Endothelial cell of umbilical vein (primary cell): ENCODE data around the gene DUSP8. TPM values are rescaled to one million over a fixed set of nuclear protein-coding genes. Genes with fewer than 3 reads are reported as not detected.

Experiments used
- BruUV-seq: library from RNA; stranded (reverse); fragments of 400-500 nt; replicated peaks from 2 replicates; lab custom pipeline; 2021; lab: Mats Ljungman, UMichigan
- CTCF ChIA-PET: fragments of 300-600, 350-600 bp; sonication (Branson Sonifier 250); formaldehyde crosslinking; loops from one replicate; lab custom pipeline; 2021; ENCODE audit warnings: antibody characterized with exemption, inconsistent platforms; lab: Charles Lee
- POLR2A ChIA-PET: fragments of 300-600, 350-600 bp; sonication (Branson Sonifier 250); formaldehyde crosslinking; loops from one replicate; lab custom pipeline; 2021; ENCODE audit warnings: antibody characterized with exemption, inconsistent platforms; lab: Charles Lee
- DNase-seq: peaks from one replicate; pipeline ENCODE4 v3.0.0-alpha.2; 2011; ENCODE audit warnings: low read depth, low spot score
- FAIRE-seq: peaks from 2 replicates; lab custom pipeline; 2011; peaks lifted over from hg19 to GRCh38; lab: Jason Lieb, UNC
- H2AFZ ChIP-seq: 2 replicates; pipeline ENCODE4 v1.6.0; 2012; ENCODE audit warnings: low read depth, low read length, control low read depth, inconsistent platforms
- H3K27ac ChIP-seq: 2 replicates; pipeline ENCODE4 v1.5.1; 2011; ENCODE audit warnings: low read depth, mild to moderate bottlenecking, control low read depth, low read length, moderate library complexity; ENCODE audit not compliant: insufficient read depth
- H3K27me3 ChIP-seq, 2 experiments: 2 replicates each; pipeline versions ENCODE4 v1.6.0 to v1.6.1; 2011; ENCODE audit warnings: low read length in 2 of 2, mixed read lengths in 1 of 2; ENCODE audit not compliant: control insufficient read depth in 2 of 2, insufficient read depth in 2 of 2
- H3K36me3 ChIP-seq, 2 experiments: 2 replicates in 1 of 2; 3 replicates in 1 of 2; pipeline ENCODE4 v1.5.1; 2011; ENCODE audit warnings: low read length in 2 of 2, mild to moderate bottlenecking in 1 of 2, moderate library complexity in 1 of 2; ENCODE audit not compliant: control insufficient read depth in 2 of 2, insufficient read depth in 2 of 2; ENCODE audit errors: extremely low read depth in 1 of 2
- H3K4me1 ChIP-seq: 3 replicates; pipeline ENCODE4 v1.5.1; 2011; ENCODE audit warnings: mild to moderate bottlenecking, low read length; ENCODE audit not compliant: control insufficient read depth, insufficient read depth; ENCODE audit errors: extremely low read depth
- H3K4me2 ChIP-seq: 2 replicates; pipeline ENCODE4 v1.6.1; 2011; ENCODE audit warnings: low read length, control low read depth, mixed read lengths; ENCODE audit not compliant: insufficient read depth
- H3K4me3 ChIP-seq, 3 experiments: fragments of 200-600 bp in 1 of 3; sonication (generic), shearing (Covaris generic) in 1 of 3; replicated peaks in 1 of 3; 2 replicates each; pipeline ENCODE4 v1.5.1; 2011 to 2016; ENCODE audit warnings: control low read depth in 3 of 3, low read length in 3 of 3, mild to moderate bottlenecking in 2 of 3, inconsistent platforms in 1 of 3, low read depth in 1 of 3, moderate library complexity in 1 of 3; ENCODE audit not compliant: insufficient read depth in 1 of 3
- H3K79me2 ChIP-seq: 2 replicates; pipeline ENCODE4 v1.6.0; 2012; ENCODE audit warnings: low read length, inconsistent platforms; ENCODE audit not compliant: control insufficient read depth, insufficient read depth
- H3K9ac ChIP-seq: replicated peaks from 2 replicates; pipeline ENCODE3; 2011; ENCODE audit warnings: low read length, control low read depth; ENCODE audit not compliant: insufficient read depth; ENCODE audit errors: extremely low read depth
- H3K9me1 ChIP-seq: replicated peaks from 3 replicates; pipeline ENCODE4 v1.6.0; 2011; ENCODE audit warnings: mild to moderate bottlenecking, low read length; ENCODE audit not compliant: control insufficient read depth, insufficient read depth; ENCODE audit errors: extremely low read depth
- H3K9me3 ChIP-seq: replicated peaks from 2 replicates; pipeline ENCODE4 v1.5.1; 2012; ENCODE audit warnings: low read length, inconsistent platforms; ENCODE audit not compliant: control insufficient read depth, insufficient read depth
- H4K20me1 ChIP-seq: replicated peaks from 2 replicates; pipeline ENCODE3; 2011; ENCODE audit warnings: mild to moderate bottlenecking, low read length; ENCODE audit not compliant: control insufficient read depth, insufficient read depth; ENCODE audit errors: extremely low read depth
- EZH2 ChIP-seq: IDR thresholded peaks from 2 replicates; pipeline ENCODE4 v1.6.1; 2012; ENCODE audit warnings: borderline replicate concordance, low read depth, mild to moderate bottlenecking, moderate library complexity, low read length, inconsistent platforms; ENCODE audit not compliant: severe bottlenecking
- FOS ChIP-seq: IDR thresholded peaks from 2 replicates; pipeline ENCODE4 v1.6.1; 2011; ENCODE audit warnings: mild to moderate bottlenecking, low read length, moderate library complexity, borderline replicate concordance; ENCODE audit not compliant: insufficient read depth
- GATA2 ChIP-seq: IDR thresholded peaks from 2 replicates; pipeline ENCODE4 v1.7.0; 2011; ENCODE audit warnings: low read depth, mild to moderate bottlenecking, moderate library complexity, mixed read lengths, low read length; ENCODE audit not compliant: insufficient read length, insufficient read depth
- JUN ChIP-seq: IDR thresholded peaks from 2 replicates; pipeline ENCODE4 v1.6.1; 2011; ENCODE audit warnings: borderline replicate concordance, low read depth; ENCODE audit not compliant: insufficient read length, insufficient read depth
- MYC ChIP-seq: IDR thresholded peaks from one replicate; pipeline ENCODE4 v1.6.1; 2011; ENCODE audit warnings: mild to moderate bottlenecking, low read depth, low read length
- POLR2A ChIP-seq: IDR thresholded peaks from 2 replicates; pipeline ENCODE4 v1.6.1; 2012; ENCODE audit warnings: low read depth, mild to moderate bottlenecking, control low read depth, low read length
- POLR2AphosphoS5 ChIP-seq: IDR thresholded peaks from 2 replicates; pipeline ENCODE4 v1.6.1; 2012; ENCODE audit warnings: low read depth, mild to moderate bottlenecking, control low read depth, low read length, moderate library complexity; ENCODE audit not compliant: insufficient read depth
- dilution Hi-C: fragments of 300-500 bp; cut with MboI; formaldehyde crosslinking; loops from one replicate; pipeline ENCODE4 v1.15.0; 2019; ENCODE audit warnings: low sequenced_read_pairs; ENCODE audit not compliant: extremely low pct_ligation_motif_present
- intact Hi-C: fragments of 100-400 bp; cut with micrococcal nuclease; formaldehyde crosslinking; loops from one replicate; pipeline ENCODE4 v1.10.0; 2022
- polyA plus RNA-seq, 4 experiments: library from polyadenylated mRNA; depleted of rRNA in 3 of 4; stranded (reverse) in 3 of 4; unstranded in 1 of 4; fragments of >200 nt; gene quantifications; 2 replicates each; pipeline versions ENCODE4 v1.2.1 to v1.2.3, GENCODE V29; 2011 to 2012; ENCODE audit warnings: missing spikeins in 1 of 4
- total RNA-seq: library from RNA; stranded (reverse); gene quantifications from 2 replicates; pipeline ENCODE4 v1.2.3, GENCODE V29; 2021
- TF ChIP-seq, protein P1 (sequence below): IDR thresholded peaks from 2 replicates; pipeline ENCODE4 v1.6.1; 2011; ENCODE audit not compliant: insufficient read depth, insufficient read length
- TF ChIP-seq, protein P2 (sequence below), 2 donors: IDR thresholded peaks; 1 replicate in 1 of 2; 2 replicates in 1 of 2; pipeline ENCODE4 v1.5.1; 2011; ENCODE audit warnings: low read length in 2 of 2, mild to moderate bottlenecking in 2 of 2, moderate library complexity in 2 of 2, control low read depth in 1 of 2, inconsistent platforms in 1 of 2, low read depth in 1 of 2; ENCODE audit not compliant: insufficient read depth in 1 of 2; ENCODE audit errors: extremely low read depth in 1 of 2

The DUSP8 gene
- total and polyA plus RNA-seq, 2 donors (not counting 3 experiments of a cell fraction or from before 2014, with no cell fraction given) = 4.6 to 5.9 TPM

DNA sequence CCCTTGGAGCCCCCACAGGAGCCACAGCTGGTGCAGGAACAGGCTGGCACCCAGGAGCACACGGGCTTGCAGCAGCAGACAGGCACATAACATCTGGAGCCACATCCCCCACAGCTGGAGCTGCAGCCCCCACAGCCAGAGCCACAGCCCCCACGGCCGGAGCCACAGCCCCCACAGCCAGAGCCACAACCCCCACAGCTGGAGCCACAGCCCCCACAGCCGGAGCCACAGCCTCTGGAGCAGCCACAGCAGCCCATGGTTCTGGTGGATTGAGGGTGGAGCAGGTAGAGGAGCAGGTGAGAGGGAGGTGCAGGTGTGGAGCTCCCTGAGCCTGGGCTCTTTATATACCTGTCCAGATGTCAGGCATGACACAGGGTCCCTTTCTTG, 25.9 kb upstream of the DUSP8 start, which contains the start of gene KRTAP5-2:
Gene KRTAP5-2 (minus strand): TSS at position 301 of the 387 bp plus-strand sequence. CDS start 44 bp downstream, at position 257.
- FAIRE-seq (no peak), DNase-seq (no peak)
- Histone ChIP-seq H3K36me3 (no peaks in the 10 kb centered on the region), H4K20me1 (no peaks in the 10 kb centered on the region), H3K9ac (no peak within 1 kb of the TSS), H3K9me1 (no peaks in the 10 kb centered on the region), H3K4me3 (no peak within 1 kb of the TSS), H2AFZ (no peak within 1 kb of the TSS), H3K79me2 (no peaks in the 10 kb centered on the region), H3K4me1 (no peaks in the 10 kb centered on the region), H3K27ac (no peak within 1 kb of the TSS), H3K4me2 (no peak within 1 kb of the TSS), H3K27me3 (peaks cover 4 to 5% of the 10 kb centered on the region in 2 experiments), H3K9me3 (no peaks in the 10 kb centered on the region)
- BruUV-seq = no TSS peak
- TF ChIP-seq FOS (no peak), JUN (no peak)
- TF ChIP-seq, protein P1, sequence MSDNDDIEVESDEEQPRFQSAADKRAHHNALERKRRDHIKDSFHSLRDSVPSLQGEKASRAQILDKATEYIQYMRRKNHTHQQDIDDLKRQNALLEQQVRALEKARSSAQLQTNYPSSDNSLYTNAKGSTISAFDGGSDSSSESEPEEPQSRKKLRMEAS = no peak
- dilution Hi-C loops = no loop called here
- POLR2A ChIA-PET = no interaction called here
- intact Hi-C loops = no loop called here
- CTCF ChIA-PET = interaction anchor here (5.4 kb wide), 1 partner anchor 23 kb away, joined by 55 read pairs; no protein-coding TSS in a partner anchor

DNA sequence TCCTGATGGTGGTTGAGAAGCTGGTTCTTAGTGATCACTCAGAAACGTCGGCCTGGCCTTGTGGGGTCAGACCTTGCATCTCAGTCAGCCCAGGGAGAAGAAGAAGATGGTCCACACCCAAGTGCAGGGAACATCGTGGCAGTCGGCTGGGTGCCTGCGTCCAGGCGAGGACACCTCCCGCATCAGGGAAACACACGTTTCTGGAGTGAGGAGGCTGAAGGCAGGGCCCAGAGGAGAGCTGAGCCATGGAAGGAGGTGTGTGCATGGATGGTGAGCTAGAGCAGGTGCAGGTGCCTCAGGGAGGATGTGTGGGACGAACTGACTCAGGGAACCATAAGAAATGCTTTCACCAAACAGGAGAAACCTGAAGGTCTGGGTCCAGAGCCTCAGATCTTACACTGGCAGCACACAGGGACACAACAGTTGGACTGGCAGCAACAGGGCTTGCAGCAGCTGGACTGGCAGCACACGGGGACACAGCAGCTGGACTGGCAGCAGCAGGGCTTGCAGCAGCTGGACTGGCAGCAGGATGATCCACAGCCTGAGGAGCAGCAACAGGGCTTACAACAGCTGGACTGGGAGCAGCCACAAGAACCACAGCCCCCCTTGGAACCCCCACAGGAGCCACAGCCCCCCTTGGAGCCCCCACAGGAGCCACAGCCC, 25.4 kb upstream of the DUSP8 start:
- Histone ChIP-seq H3K36me3 (no peaks in the 10 kb centered on the region), H3K9me1 (no peaks in the 10 kb centered on the region), H3K4me1 (no peaks in the 10 kb centered on the region), H3K9ac (no peak overlapping the region), H3K27me3 (peaks cover 4 to 5% of the 10 kb centered on the region in 2 experiments), H3K27ac (no peak overlapping the region), H3K4me2 (no peak overlapping the region), H3K79me2 (no peaks in the 10 kb centered on the region), H4K20me1 (no peaks in the 10 kb centered on the region), H3K9me3 (no peaks in the 10 kb centered on the region), H2AFZ (no peak overlapping the region), H3K4me3 (no peak overlapping the region)
- DNase-seq (no peak), FAIRE-seq (no peak)
- intact Hi-C loops (no loop called here), dilution Hi-C loops (no loop called here)
- ChIA-PET CTCF (interaction anchor here (5.4 kb wide), 1 partner anchor 22 kb away, joined by 55 read pairs; no protein-coding TSS in a partner anchor), POLR2A (no interaction called here)
- TF ChIP-seq FOS (no peak), EZH2 (no peak), POLR2AphosphoS5 (no peak), MYC (no peak), GATA2 (no peak), JUN (no peak), POLR2A (no peak)
- TF ChIP-seq, protein P2, sequence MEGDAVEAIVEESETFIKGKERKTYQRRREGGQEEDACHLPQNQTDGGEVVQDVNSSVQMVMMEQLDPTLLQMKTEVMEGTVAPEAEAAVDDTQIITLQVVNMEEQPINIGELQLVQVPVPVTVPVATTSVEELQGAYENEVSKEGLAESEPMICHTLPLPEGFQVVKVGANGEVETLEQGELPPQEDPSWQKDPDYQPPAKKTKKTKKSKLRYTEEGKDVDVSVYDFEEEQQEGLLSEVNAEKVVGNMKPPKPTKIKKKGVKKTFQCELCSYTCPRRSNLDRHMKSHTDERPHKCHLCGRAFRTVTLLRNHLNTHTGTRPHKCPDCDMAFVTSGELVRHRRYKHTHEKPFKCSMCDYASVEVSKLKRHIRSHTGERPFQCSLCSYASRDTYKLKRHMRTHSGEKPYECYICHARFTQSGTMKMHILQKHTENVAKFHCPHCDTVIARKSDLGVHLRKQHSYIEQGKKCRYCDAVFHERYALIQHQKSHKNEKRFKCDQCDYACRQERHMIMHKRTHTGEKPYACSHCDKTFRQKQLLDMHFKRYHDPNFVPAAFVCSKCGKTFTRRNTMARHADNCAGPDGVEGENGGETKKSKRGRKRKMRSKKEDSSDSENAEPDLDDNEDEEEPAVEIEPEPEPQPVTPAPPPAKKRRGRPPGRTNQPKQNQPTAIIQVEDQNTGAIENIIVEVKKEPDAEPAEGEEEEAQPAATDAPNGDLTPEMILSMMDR (IDR thresholded peaks at IDR 0.05; ENCODE audit: extremely low read depth in 1 of 2, insufficient read depth in 1 of 2, low read depth in 1 of 2, low read length in 2 of 2) = no peak
- TF ChIP-seq, protein P1 = no peak
- BruUV-seq = no TSS peak
